ENCODE measurements around the gene JAKMIP2. TPM values are rescaled to one million over a fixed set of nuclear protein-coding genes. Genes with fewer than 3 reads are reported as not detected.
"Not testable (repeated sequence)": the region's sequence is repeated elsewhere in the genome, so short reads cannot be mapped to it uniquely, and the experiment has no call there.

JAKMIP2 gene
- total and polyA plus RNA-seq, 4 donors: 0.13 to 1.9 (median 0.42) TPM; not detected in 1

GRCh38 chr5:147586221-147586620 is 196.3 kb downstream of the JAKMIP2 start:
- Histone ChIP-seq H3K36me3 (ENCODE audit: control insufficient read depth in 1 of 2, insufficient read depth in 2 of 2, low read length in 1 of 2) (no peaks in the 10 kb centered on the region), H3K4me1 (ENCODE audit: control insufficient read depth in 1 of 2, insufficient read depth in 2 of 2, low read length in 2 of 2) (no peaks in the 10 kb centered on the region), H3K27me3 (ENCODE audit: control insufficient read depth in 1 of 2, insufficient read depth in 2 of 2, low read length in 1 of 2) (no peaks in the 10 kb centered on the region), H3K9me3 (ENCODE audit: control insufficient read depth, low read length) (no peaks in the 10 kb centered on the region), H3K4me3 (ENCODE audit: low read length in 2 of 2) (no peak overlapping the region), H3K27ac (ENCODE audit: low read depth in 1 of 2, low read length in 2 of 2) (no peak overlapping the region)
- DNase-seq: no peak
- intact Hi-C loops (cut with DNase I): no loop called here
- WGBS, 2 donors: 83 to 88% methylated on average over 4 of the region's 4 CpGs
- ATAC-seq (ENCODE audit: low FRiP score): no peak

DNA sequence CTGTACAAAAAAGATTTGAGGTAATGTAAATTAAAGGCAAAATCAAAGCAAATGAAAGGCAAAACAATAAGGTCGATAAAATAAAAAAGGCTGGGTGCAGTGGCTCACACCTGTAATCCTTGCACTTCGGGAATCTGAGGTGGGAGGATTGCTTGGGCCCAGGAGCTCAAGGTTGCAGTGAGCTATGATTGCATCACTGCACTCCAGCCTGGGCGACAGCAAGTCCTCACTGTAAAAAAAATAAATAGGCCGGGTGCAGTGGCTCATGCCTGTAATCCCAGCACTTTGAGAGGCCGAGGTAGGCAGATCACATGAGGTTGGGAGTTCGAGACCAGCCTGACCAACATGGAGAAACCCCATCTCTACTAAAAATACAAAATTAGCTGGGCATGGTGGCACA is 200.3 kb downstream of the JAKMIP2 start:
- H3K27ac ChIP-seq (ENCODE audit: low read depth in 1 of 2, low read length in 2 of 2); DNase-seq; ATAC-seq (ENCODE audit: low FRiP score); intact Hi-C loops (cut with DNase I); H3K9me3 ChIP-seq (ENCODE audit: control insufficient read depth, low read length); H3K4me1 ChIP-seq (ENCODE audit: control insufficient read depth in 1 of 2, insufficient read depth in 2 of 2, low read length in 2 of 2); H3K4me3 ChIP-seq (ENCODE audit: low read length in 2 of 2); H3K36me3 ChIP-seq (ENCODE audit: control insufficient read depth in 1 of 2, insufficient read depth in 2 of 2, low read length in 1 of 2); H3K27me3 ChIP-seq (ENCODE audit: control insufficient read depth in 1 of 2, insufficient read depth in 2 of 2, low read length in 1 of 2): not testable (repeated sequence)
- WGBS, 2 donors: 69 to 80% methylated on average over 6 of the region's 6 CpGs

GRCh38 chr5:147580418-147580817 is 202.1 kb downstream of the JAKMIP2 start:
- H3K9me3 ChIP-seq (ENCODE audit: control insufficient read depth, low read length); H3K4me3 ChIP-seq (ENCODE audit: low read length in 2 of 2); H3K36me3 ChIP-seq (ENCODE audit: control insufficient read depth in 1 of 2, insufficient read depth in 2 of 2, low read length in 1 of 2); H3K27me3 ChIP-seq (ENCODE audit: control insufficient read depth in 1 of 2, insufficient read depth in 2 of 2, low read length in 1 of 2); H3K27ac ChIP-seq (ENCODE audit: low read depth in 1 of 2, low read length in 2 of 2); DNase-seq; ATAC-seq (ENCODE audit: low FRiP score); H3K4me1 ChIP-seq (ENCODE audit: control insufficient read depth in 1 of 2, insufficient read depth in 2 of 2, low read length in 2 of 2); intact Hi-C loops (cut with DNase I): not testable (repeated sequence)
- 95 to 97% methylated on average over 7 of the region's 7 CpGs for WGBS, 2 donors

DNA sequence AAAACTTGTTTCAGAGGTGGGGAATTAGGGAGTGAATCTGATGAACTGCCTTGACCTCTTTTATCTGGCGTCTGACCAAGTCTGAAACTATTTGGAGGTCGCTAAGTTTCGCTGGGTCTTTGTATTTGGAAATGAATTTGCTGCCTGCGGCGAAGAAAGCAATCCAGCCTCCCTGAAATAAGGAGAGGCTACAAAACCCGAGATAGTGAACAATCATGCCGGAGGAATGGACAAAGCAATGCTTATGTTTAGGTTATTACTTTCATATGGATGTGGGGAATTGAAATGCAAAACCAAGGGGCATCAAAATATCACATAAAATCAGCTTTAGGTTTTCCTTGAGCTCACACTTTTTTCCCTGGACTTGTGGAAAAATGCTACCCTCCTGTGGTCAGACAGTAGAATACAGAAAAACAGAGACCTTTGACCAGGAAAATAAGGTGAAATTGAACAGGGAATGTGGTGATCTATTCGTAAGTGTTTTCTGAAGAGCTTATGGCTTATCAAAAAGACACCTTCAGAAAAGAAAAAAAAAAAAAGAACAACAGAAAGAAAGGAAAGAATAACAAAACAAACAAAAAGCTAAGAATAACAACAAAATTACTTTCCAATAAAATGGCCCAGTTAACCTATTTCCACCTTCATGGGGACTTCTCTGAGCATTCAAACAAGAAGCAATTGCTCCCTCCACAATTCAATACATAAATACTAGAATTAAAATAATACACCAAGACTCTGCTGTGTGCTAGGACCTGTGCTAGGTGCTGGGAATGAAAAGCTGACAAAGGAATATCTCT is 204.1 kb downstream of the JAKMIP2 start:
- Histone ChIP-seq H3K27me3 (ENCODE audit: control insufficient read depth in 1 of 2, insufficient read depth in 2 of 2, low read length in 1 of 2) (no peaks in the 10 kb centered on the region), H3K4me1 (ENCODE audit: control insufficient read depth in 1 of 2, insufficient read depth in 2 of 2, low read length in 2 of 2) (no peaks in the 10 kb centered on the region), H3K4me3 (ENCODE audit: low read length in 2 of 2) (peak overlapping the region in 1 of 2 donors; percentile 54), H3K36me3 (ENCODE audit: control insufficient read depth in 1 of 2, insufficient read depth in 2 of 2, low read length in 1 of 2) (no peaks in the 10 kb centered on the region), H3K27ac (ENCODE audit: low read depth in 1 of 2, low read length in 2 of 2) (peak overlapping the region in 1 of 2 donors; percentile 63), H3K9me3 (ENCODE audit: control insufficient read depth, low read length) (no peaks in the 10 kb centered on the region)
- no peak for DNase-seq
- 5 to 11% methylated on average over 8 of the region's 8 CpGs for WGBS, 2 donors
- intact Hi-C loops (cut with DNase I): loop anchor here (5.0 kb wide), 1 partner anchor 356 kb away; no protein-coding TSS in a partner anchor
- ATAC-seq (ENCODE audit: low FRiP score): no peak

DNA sequence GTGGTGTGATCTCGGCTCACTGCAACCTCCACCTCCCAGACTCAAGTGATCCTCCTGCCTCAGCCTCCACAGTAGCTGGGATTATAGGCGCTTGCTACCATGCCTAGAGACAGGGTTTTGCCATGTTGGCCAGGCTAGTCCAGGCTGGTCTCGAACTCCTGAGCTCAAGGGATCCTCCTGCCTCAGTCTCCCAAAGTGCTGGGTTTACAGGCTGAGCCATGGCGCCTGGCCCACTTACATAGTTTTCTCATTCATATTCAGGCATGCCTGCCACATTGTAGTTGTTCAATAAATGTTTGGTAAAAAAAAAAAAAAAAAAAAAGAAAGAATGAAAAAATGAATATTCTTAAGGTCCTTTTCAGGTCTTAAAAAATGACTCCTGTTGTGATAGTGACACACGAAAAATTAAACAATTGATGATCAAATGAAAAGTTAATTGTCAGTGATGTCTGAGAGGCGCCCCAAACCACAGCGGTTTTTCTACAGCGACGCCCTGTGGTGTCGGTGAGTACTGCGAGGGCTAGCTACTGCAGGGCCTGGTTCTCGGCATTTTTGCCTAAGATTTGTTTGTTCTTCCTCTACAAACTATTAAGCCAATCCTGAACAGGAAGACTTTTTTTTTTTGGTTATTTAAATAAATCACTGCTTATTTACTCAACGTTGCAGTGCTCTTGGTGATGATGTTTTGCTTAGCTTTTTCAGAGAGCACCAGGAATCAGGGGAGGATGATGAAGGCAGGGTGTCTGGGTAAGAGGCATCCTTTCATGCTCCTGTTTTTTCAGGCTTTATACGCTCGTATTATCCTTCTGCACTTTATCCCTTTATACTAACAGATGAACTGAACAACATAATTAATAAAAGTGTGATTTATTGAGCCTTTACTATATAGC is 205.6 kb downstream of the JAKMIP2 start:
- Histone ChIP-seq H3K27me3 (ENCODE audit: control insufficient read depth in 1 of 2, insufficient read depth in 2 of 2, low read length in 1 of 2) (no peaks in the 10 kb centered on the region), H3K4me3 (ENCODE audit: low read length in 2 of 2) (no peak overlapping the region), H3K4me1 (ENCODE audit: control insufficient read depth in 1 of 2, insufficient read depth in 2 of 2, low read length in 2 of 2) (no peaks in the 10 kb centered on the region), H3K27ac (ENCODE audit: low read depth in 1 of 2, low read length in 2 of 2) (no peak overlapping the region), H3K36me3 (ENCODE audit: control insufficient read depth in 1 of 2, insufficient read depth in 2 of 2, low read length in 1 of 2) (no peaks in the 10 kb centered on the region), H3K9me3 (ENCODE audit: control insufficient read depth, low read length) (no peaks in the 10 kb centered on the region)
- WGBS, 2 donors: 44 to 46% methylated on average over 15 of the region's 15 CpGs
- intact Hi-C loops (cut with DNase I): loop anchor here (5.0 kb wide), 1 partner anchor 355 kb away; no protein-coding TSS in a partner anchor
- DNase-seq (peak; percentile 66 to 90), ATAC-seq (ENCODE audit: low FRiP score) (peak; percentile 86)

- no peaks in the 10 kb centered on the region for H3K27me3 ChIP-seq (ENCODE audit: control insufficient read depth in 1 of 2, insufficient read depth in 2 of 2, low read length in 1 of 2)
- H3K9me3 ChIP-seq (ENCODE audit: control insufficient read depth, low read length): no peaks in the 10 kb centered on the region
- no peaks in the 10 kb centered on the region for H3K4me1 ChIP-seq (ENCODE audit: control insufficient read depth in 1 of 2, insufficient read depth in 2 of 2, low read length in 2 of 2)
- no peak overlapping the region for H3K27ac ChIP-seq (ENCODE audit: low read depth in 1 of 2, low read length in 2 of 2)
- ATAC-seq (ENCODE audit: low FRiP score) (no peak), DNase-seq (no peak)
- H3K4me3 ChIP-seq (ENCODE audit: low read length in 2 of 2): no peak overlapping the region
- 95 to 96% methylated on average over 4 of the region's 4 CpGs for WGBS, 2 donors
- intact Hi-C loops (cut with DNase I): loop anchor here (5.0 kb wide), 1 partner anchor 353 kb away; no protein-coding TSS in a partner anchor
- no peaks in the 10 kb centered on the region for H3K36me3 ChIP-seq (ENCODE audit: control insufficient read depth in 1 of 2, insufficient read depth in 2 of 2, low read length in 1 of 2)
Measured at GRCh38 chr5:147575598-147575997, 206.9 kb downstream of the JAKMIP2 start.

DNA sequence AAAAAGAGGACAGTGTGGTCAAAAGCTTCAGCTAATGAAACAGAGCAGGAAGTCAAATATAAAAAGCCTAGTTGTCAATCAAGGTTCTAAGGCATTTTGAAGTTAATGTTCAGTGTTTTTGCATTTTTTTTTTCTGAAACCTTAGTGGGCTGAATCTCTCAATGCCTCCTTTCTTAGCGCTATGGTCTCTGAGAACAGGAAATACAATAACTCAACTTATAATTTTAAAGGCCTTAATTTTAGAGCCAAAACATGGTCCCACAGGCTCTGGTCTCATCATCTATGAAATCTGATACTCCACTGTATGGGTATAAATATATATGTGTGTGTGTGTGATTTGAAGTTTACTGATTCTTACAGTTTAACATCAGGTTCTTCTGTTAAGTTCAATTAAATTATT is 209.3 kb downstream of the JAKMIP2 start:
- ATAC-seq (ENCODE audit: low FRiP score) (no peak), DNase-seq (no peak)
- H3K4me3 ChIP-seq (ENCODE audit: low read length in 2 of 2): no peak overlapping the region
- no peak overlapping the region for H3K27ac ChIP-seq (ENCODE audit: low read depth in 1 of 2, low read length in 2 of 2)
- no peaks in the 10 kb centered on the region for H3K27me3 ChIP-seq (ENCODE audit: control insufficient read depth in 1 of 2, insufficient read depth in 2 of 2, low read length in 1 of 2)
- H3K36me3 ChIP-seq (ENCODE audit: control insufficient read depth in 1 of 2, insufficient read depth in 2 of 2, low read length in 1 of 2): no peaks in the 10 kb centered on the region
- intact Hi-C loops (cut with DNase I): no loop called here
- H3K4me1 ChIP-seq (ENCODE audit: control insufficient read depth in 1 of 2, insufficient read depth in 2 of 2, low read length in 2 of 2): no peaks in the 10 kb centered on the region
- H3K9me3 ChIP-seq (ENCODE audit: control insufficient read depth, low read length): no peaks in the 10 kb centered on the region
- 85 to 88% methylated on average over 1 of the region's 1 CpG for WGBS, 2 donors

GRCh38 chr5:147568710-147569406 is 213.7 kb downstream of the JAKMIP2 start:
- no peaks in the 10 kb centered on the region for H3K9me3 ChIP-seq (ENCODE audit: control insufficient read depth, low read length)
- ATAC-seq (ENCODE audit: low FRiP score): no peak
- H3K4me1 ChIP-seq (ENCODE audit: control insufficient read depth in 1 of 2, insufficient read depth in 2 of 2, low read length in 2 of 2): no peaks in the 10 kb centered on the region
- H3K27ac ChIP-seq (ENCODE audit: low read depth in 1 of 2, low read length in 2 of 2): no peak overlapping the region
- intact Hi-C loops (cut with DNase I): no loop called here
- no peak overlapping the region for H3K4me3 ChIP-seq (ENCODE audit: low read length in 2 of 2)
- no peaks in the 10 kb centered on the region for H3K36me3 ChIP-seq (ENCODE audit: control insufficient read depth in 1 of 2, insufficient read depth in 2 of 2, low read length in 1 of 2)
- WGBS, 2 donors: 21 to 38% methylated on average over 9 of the region's 9 CpGs
- no peaks in the 10 kb centered on the region for H3K27me3 ChIP-seq (ENCODE audit: control insufficient read depth in 1 of 2, insufficient read depth in 2 of 2, low read length in 1 of 2)
- DNase-seq: no peak
